GM23338 (cell line): ENCODE data around the gene LHFPL4. TPM values are rescaled to one million over a fixed set of nuclear protein-coding genes. Genes with fewer than 3 reads are reported as not detected.
"Not testable (repeated sequence)": the region's sequence is repeated elsewhere in the genome, so short reads cannot be mapped to it uniquely, and the experiment has no call there.

Experiments used
- ATAC-seq: fragments of 200-7000 bp; cut with Tn5 transposase; 3 replicates; pipeline ENCODE4 v1.9.1; 2020
- DNase-seq: peaks from one replicate; pipeline ENCODE4 v3.0.0-alpha.2; 2015; ENCODE audit warnings: low spot score
- H2AFZ ChIP-seq: fragments of 200-600 bp; sonication (generic); 2 replicates; pipeline ENCODE4 v1.8.0; 2016; ENCODE audit warnings: antibody characterized with exemption, mild to moderate bottlenecking, moderate library complexity
- H3F3A ChIP-seq: fragments of 200-600 bp; sonication (generic); replicated peaks from 2 replicates; pipeline ENCODE4 v1.8.0; 2017; ENCODE audit warnings: antibody characterized with exemption, mixed run types, low read depth
- H3K27ac ChIP-seq: fragments of 200-600 bp; sonication (generic); 2 replicates; pipeline ENCODE4 v1.6.1; 2016; ENCODE audit warnings: low read depth
- H3K27me3 ChIP-seq: fragments of 200-600 bp; sonication (generic); 2 replicates; pipeline ENCODE4 v1.8.0; 2016; ENCODE audit warnings: mild to moderate bottlenecking, mixed run types, moderate library complexity; ENCODE audit not compliant: insufficient read depth
- H3K36me3 ChIP-seq: fragments of 200-600 bp; sonication (generic); 2 replicates; pipeline ENCODE4 v1.8.0; 2016; ENCODE audit warnings: mild to moderate bottlenecking; ENCODE audit not compliant: insufficient read depth
- H3K4me1 ChIP-seq: fragments of 200-600 bp; sonication (generic); 2 replicates; pipeline ENCODE4 v1.8.0; 2016; ENCODE audit warnings: mild to moderate bottlenecking, moderate library complexity; ENCODE audit not compliant: insufficient read depth
- H3K4me2 ChIP-seq: fragments of 200-600 bp; sonication (generic); 2 replicates; pipeline ENCODE4 v1.7.1; 2017; ENCODE audit warnings: mixed run types
- H3K4me3 ChIP-seq: fragments of 200-600 bp; sonication (generic); 2 replicates; pipeline ENCODE4 v1.6.1; 2016; ENCODE audit warnings: mixed run types
- H3K79me2 ChIP-seq: fragments of 200-600 bp; sonication (generic); replicated peaks from 2 replicates; pipeline ENCODE4 v1.8.0; 2017; ENCODE audit warnings: mild to moderate bottlenecking; ENCODE audit not compliant: insufficient read depth
- H3K9me2 ChIP-seq: fragments of 200-600 bp; sonication (generic); 2 replicates; pipeline ENCODE4 v1.8.0; 2017; ENCODE audit not compliant: insufficient read depth
- H4K20me1 ChIP-seq: fragments of 200-600 bp; sonication (generic); replicated peaks from 2 replicates; pipeline ENCODE4 v1.8.0; 2017; ENCODE audit warnings: mild to moderate bottlenecking; ENCODE audit not compliant: insufficient read depth
- H3K27ac Mint-ChIP-seq: 2 replicates; pipeline ENCODE4 v1.8.0; 2020; ENCODE audit warnings: inconsistent platforms, mild to moderate bottlenecking, moderate library complexity, mixed read lengths
- H3K27me3 Mint-ChIP-seq: 3 replicates; pipeline ENCODE4 v1.8.0; 2022; ENCODE audit warnings: low read depth, mild to moderate bottlenecking, moderate library complexity, mixed read lengths, inconsistent platforms; ENCODE audit not compliant: insufficient read depth, poor library complexity
- H3K36me3 Mint-ChIP-seq: 3 replicates; pipeline ENCODE4 v1.8.0; 2021; ENCODE audit warnings: low read depth, mild to moderate bottlenecking, inconsistent platforms, moderate library complexity, mixed read lengths
- H3K4me1 Mint-ChIP-seq: 3 replicates; pipeline ENCODE4 v1.8.0; 2020; ENCODE audit warnings: mild to moderate bottlenecking, inconsistent platforms, mixed read lengths
- H3K4me3 Mint-ChIP-seq: 3 replicates; pipeline ENCODE4 v1.8.0; 2021; ENCODE audit warnings: moderate library complexity, mild to moderate bottlenecking, inconsistent platforms, mixed read lengths
- H3K9me3 Mint-ChIP-seq: 3 replicates; pipeline ENCODE4 v1.8.0; 2020; ENCODE audit warnings: moderate library complexity, mild to moderate bottlenecking, inconsistent platforms, mixed read lengths
- CREB1 ChIP-seq: fragments of 250-450 bp; sonication (Bioruptor Pico); IDR thresholded peaks from 2 replicates; pipeline ENCODE4 v1.5.0; 2020; ENCODE audit warnings: low read depth, mild to moderate bottlenecking, moderate library complexity
- CTCF ChIP-seq, 2 experiments: fragments of 200-600 bp in 1 of 2; sonication (generic) in 1 of 2; conservative IDR thresholded peaks; 2 replicates each; pipeline versions ENCODE4 v1.5.1 to v1.6.1; 2016 to 2017; ENCODE audit warnings: antibody characterized with exemption in 2 of 2, low read depth in 2 of 2, mild to moderate bottlenecking in 2 of 2, moderate library complexity in 1 of 2
- EZH2 ChIP-seq: fragments of 200-600 bp; sonication (generic); IDR thresholded peaks from one replicate; pipeline ENCODE4 v1.8.0; 2017; ENCODE audit warnings: antibody characterized with exemption, mild to moderate bottlenecking, low read depth; ENCODE audit not compliant: unreplicated experiment
- EZH2phosphoT487 ChIP-seq: fragments of 200-600 bp; sonication (generic); IDR thresholded peaks from one replicate; pipeline ENCODE4 v1.8.1; 2018; ENCODE audit warnings: antibody characterized with exemption; ENCODE audit not compliant: unreplicated experiment
- JUNB ChIP-seq: IDR thresholded peaks from one replicate; pipeline ENCODE4 v1.6.1; 2016; ENCODE audit warnings: antibody characterized with exemption; ENCODE audit not compliant: unreplicated experiment
- NANOG ChIP-seq: IDR thresholded peaks from 2 replicates; pipeline ENCODE4 v1.6.1; 2016; ENCODE audit warnings: antibody characterized with exemption, borderline replicate concordance
- POLR2AphosphoS5 ChIP-seq: IDR thresholded peaks from 2 replicates; pipeline ENCODE4 v1.6.1; 2016; ENCODE audit warnings: antibody characterized with exemption, low read depth
- STAT1 ChIP-seq: IDR thresholded peaks from one replicate; pipeline ENCODE4 v1.6.1; 2016; ENCODE audit warnings: antibody characterized with exemption; ENCODE audit not compliant: unreplicated experiment
- ZNF114 ChIP-seq: fragments of 250-450 bp; sonication (Bioruptor Pico); IDR thresholded peaks from 2 replicates; pipeline ENCODE4 v1.5.0; 2020; ENCODE audit warnings: mild to moderate bottlenecking, moderate library complexity
- ZNF331 ChIP-seq: fragments of 250-450 bp; sonication (Bioruptor Pico); IDR thresholded peaks from 2 replicates; pipeline ENCODE4 v1.5.0; 2020; ENCODE audit warnings: low read depth, mild to moderate bottlenecking, moderate library complexity
- polyA plus RNA-seq: library from polyadenylated mRNA; unstranded; fragments of >200 nt; fragmentation: Nextera tagmentation; extraction: Ambion mirVana; gene quantifications from 2 replicates; pipeline ENCODE4 v1.2.1, GENCODE V29; 2016
- total RNA-seq: library from RNA; depleted of rRNA; stranded (reverse); fragments of >200 nt; shearing (Covaris generic); gene quantifications from 2 replicates; pipeline ENCODE4 v1.2.3, GENCODE V29; 2014
- TF ChIP-seq, protein P1 (sequence below): IDR thresholded peaks from one replicate; pipeline ENCODE4 v1.6.1; 2018; ENCODE audit warnings: antibody characterized with exemption; ENCODE audit not compliant: unreplicated experiment
- TF ChIP-seq, protein P2 (sequence below): fragments of 250-450 bp; sonication (Bioruptor Pico); IDR thresholded peaks from 2 replicates; pipeline ENCODE4 v1.5.0; 2020; ENCODE audit warnings: mild to moderate bottlenecking, moderate library complexity

The LHFPL4 gene
- total and polyA plus RNA-seq, 2 experiments from 2014 or later = 2.3 to 11.5 TPM

GRCh38 chr3:9563851-9564250 is 10.2 kb upstream of the LHFPL4 start:
- Histone ChIP-seq H3K27ac (no peak overlapping the region), H3K36me3 (no peaks in the 10 kb centered on the region), H4K20me1 (no peaks in the 10 kb centered on the region), H3K4me1 (no peaks in the 10 kb centered on the region), H3K4me2 (no peak overlapping the region), H2AFZ (no peak overlapping the region), H3K9me2 (no peaks in the 10 kb centered on the region), H3F3A (no peaks in the 10 kb centered on the region), H3K27me3 (no peaks in the 10 kb centered on the region), H3K79me2 (no peaks in the 10 kb centered on the region), H3K4me3 (no peak overlapping the region)
- H3K4me3 Mint-ChIP-seq = no peak overlapping the region
- DNase-seq = no peak
- H3K27me3 Mint-ChIP-seq = peaks cover 3% of the 10 kb centered on the region
- H3K27ac Mint-ChIP-seq = no peak overlapping the region
- no peak for ATAC-seq
- H3K4me1 Mint-ChIP-seq = no peaks in the 10 kb centered on the region
- TF ChIP-seq STAT1 = no peak
- no peak for TF ChIP-seq CREB1 (CRISPR knock-in tag)
- TF ChIP-seq, protein P1, sequence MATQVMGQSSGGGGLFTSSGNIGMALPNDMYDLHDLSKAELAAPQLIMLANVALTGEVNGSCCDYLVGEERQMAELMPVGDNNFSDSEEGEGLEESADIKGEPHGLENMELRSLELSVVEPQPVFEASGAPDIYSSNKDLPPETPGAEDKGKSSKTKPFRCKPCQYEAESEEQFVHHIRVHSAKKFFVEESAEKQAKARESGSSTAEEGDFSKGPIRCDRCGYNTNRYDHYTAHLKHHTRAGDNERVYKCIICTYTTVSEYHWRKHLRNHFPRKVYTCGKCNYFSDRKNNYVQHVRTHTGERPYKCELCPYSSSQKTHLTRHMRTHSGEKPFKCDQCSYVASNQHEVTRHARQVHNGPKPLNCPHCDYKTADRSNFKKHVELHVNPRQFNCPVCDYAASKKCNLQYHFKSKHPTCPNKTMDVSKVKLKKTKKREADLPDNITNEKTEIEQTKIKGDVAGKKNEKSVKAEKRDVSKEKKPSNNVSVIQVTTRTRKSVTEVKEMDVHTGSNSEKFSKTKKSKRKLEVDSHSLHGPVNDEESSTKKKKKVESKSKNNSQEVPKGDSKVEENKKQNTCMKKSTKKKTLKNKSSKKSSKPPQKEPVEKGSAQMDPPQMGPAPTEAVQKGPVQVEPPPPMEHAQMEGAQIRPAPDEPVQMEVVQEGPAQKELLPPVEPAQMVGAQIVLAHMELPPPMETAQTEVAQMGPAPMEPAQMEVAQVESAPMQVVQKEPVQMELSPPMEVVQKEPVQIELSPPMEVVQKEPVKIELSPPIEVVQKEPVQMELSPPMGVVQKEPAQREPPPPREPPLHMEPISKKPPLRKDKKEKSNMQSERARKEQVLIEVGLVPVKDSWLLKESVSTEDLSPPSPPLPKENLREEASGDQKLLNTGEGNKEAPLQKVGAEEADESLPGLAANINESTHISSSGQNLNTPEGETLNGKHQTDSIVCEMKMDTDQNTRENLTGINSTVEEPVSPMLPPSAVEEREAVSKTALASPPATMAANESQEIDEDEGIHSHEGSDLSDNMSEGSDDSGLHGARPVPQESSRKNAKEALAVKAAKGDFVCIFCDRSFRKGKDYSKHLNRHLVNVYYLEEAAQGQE = no peak
- no peak for TF ChIP-seq JUNB
- no peak for TF ChIP-seq CTCF (conservative IDR thresholded peaks at IDR 0.05; ENCODE audit: low read depth in 2 of 2)
- TF ChIP-seq EZH2 = no peak
- TF ChIP-seq NANOG = no peak
- no peak for TF ChIP-seq EZH2phosphoT487
- TF ChIP-seq ZNF331 (CRISPR knock-in tag) = no peak
- TF ChIP-seq, protein P2, sequence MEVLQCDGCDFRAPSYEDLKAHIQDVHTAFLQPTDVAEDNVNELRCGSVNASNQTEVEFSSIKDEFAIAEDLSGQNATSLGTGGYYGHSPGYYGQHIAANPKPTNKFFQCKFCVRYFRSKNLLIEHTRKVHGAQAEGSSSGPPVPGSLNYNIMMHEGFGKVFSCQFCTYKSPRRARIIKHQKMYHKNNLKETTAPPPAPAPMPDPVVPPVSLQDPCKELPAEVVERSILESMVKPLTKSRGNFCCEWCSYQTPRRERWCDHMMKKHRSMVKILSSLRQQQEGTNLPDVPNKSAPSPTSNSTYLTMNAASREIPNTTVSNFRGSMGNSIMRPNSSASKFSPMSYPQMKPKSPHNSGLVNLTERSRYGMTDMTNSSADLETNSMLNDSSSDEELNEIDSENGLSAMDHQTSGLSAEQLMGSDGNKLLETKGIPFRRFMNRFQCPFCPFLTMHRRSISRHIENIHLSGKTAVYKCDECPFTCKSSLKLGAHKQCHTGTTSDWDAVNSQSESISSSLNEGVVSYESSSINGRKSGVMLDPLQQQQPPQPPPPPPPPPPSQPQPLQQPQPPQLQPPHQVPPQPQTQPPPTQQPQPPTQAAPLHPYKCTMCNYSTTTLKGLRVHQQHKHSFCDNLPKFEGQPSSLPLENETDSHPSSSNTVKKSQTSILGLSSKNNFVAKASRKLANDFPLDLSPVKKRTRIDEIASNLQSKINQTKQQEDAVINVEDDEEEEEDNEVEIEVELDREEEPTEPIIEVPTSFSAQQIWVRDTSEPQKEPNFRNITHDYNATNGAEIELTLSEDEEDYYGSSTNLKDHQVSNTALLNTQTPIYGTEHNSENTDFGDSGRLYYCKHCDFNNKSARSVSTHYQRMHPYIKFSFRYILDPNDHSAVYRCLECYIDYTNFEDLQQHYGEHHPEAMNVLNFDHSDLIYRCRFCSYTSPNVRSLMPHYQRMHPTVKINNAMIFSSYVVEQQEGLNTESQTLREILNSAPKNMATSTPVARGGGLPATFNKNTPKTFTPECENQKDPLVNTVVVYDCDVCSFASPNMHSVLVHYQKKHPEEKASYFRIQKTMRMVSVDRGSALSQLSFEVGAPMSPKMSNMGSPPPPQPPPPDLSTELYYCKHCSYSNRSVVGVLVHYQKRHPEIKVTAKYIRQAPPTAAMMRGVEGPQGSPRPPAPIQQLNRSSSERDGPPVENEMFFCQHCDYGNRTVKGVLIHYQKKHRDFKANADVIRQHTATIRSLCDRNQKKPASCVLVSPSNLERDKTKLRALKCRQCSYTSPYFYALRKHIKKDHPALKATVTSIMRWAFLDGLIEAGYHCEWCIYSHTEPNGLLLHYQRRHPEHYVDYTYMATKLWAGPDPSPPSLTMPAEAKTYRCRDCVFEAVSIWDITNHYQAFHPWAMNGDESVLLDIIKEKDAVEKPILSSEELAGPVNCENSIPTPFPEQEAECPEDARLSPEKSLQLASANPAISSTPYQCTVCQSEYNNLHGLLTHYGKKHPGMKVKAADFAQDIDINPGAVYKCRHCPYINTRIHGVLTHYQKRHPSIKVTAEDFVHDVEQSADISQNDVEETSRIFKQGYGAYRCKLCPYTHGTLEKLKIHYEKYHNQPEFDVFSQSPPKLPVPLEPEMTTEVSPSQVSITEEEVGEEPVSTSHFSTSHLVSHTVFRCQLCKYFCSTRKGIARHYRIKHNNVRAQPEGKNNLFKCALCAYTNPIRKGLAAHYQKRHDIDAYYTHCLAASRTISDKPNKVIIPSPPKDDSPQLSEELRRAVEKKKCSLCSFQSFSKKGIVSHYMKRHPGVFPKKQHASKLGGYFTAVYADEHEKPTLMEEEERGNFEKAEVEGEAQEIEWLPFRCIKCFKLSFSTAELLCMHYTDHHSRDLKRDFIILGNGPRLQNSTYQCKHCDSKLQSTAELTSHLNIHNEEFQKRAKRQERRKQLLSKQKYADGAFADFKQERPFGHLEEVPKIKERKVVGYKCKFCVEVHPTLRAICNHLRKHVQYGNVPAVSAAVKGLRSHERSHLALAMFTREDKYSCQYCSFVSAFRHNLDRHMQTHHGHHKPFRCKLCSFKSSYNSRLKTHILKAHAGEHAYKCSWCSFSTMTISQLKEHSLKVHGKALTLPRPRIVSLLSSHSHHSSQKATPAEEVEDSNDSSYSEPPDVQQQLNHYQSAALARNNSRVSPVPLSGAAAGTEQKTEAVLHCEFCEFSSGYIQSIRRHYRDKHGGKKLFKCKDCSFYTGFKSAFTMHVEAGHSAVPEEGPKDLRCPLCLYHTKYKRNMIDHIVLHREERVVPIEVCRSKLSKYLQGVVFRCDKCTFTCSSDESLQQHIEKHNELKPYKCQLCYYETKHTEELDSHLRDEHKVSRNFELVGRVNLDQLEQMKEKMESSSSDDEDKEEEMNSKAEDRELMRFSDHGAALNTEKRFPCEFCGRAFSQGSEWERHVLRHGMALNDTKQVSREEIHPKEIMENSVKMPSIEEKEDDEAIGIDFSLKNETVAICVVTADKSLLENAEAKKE (CRISPR knock-in tag) = no peak
- no peak for TF ChIP-seq POLR2AphosphoS5
- no peak for TF ChIP-seq ZNF114 (CRISPR knock-in tag)
- no peaks in the 10 kb centered on the region; the same call in 1 of the 3 replicates for H3K36me3 Mint-ChIP-seq
- H3K9me3 Mint-ChIP-seq = peaks cover 49% of the 10 kb centered on the region

GRCh38 chr3:9560056-9560455 is 6.4 kb upstream of the LHFPL4 start:
- not testable (repeated sequence) for H3K4me1 ChIP-seq, H3F3A ChIP-seq, H3K27me3 Mint-ChIP-seq, H3K27ac Mint-ChIP-seq, H3K9me2 ChIP-seq, H3K4me1 Mint-ChIP-seq, DNase-seq, H3K4me2 ChIP-seq, H3K36me3 ChIP-seq, H3K4me3 Mint-ChIP-seq, ATAC-seq, H3K4me3 ChIP-seq, H3K79me2 ChIP-seq, H3K27ac ChIP-seq, H3K36me3 Mint-ChIP-seq, H2AFZ ChIP-seq, H4K20me1 ChIP-seq
- peaks cover 10% of the 10 kb centered on the region; the same call in 1 of the 2 replicates for H3K27me3 ChIP-seq
- peaks cover 35% of the 10 kb centered on the region for H3K9me3 Mint-ChIP-seq
